Muscle layer of duodenum (tissue), 2 donors: ENCODE measurements around the gene RGS8.
"Not testable (repeated sequence)": the region's sequence is repeated elsewhere in the genome, so short reads cannot be mapped to it uniquely, and the experiment has no call there.

ENCODE experiments used
- H3K27ac ChIP-seq: one replicate; pipeline ENCODE4 v1.7.0; 2013; ENCODE audit warnings: mild to moderate bottlenecking, low read length
- H3K27me3 ChIP-seq: one replicate; pipeline ENCODE4 v1.7.0; 2013; ENCODE audit warnings: low read depth, mild to moderate bottlenecking, control low read depth, low read length
- H3K36me3 ChIP-seq, 2 donors: one replicate each; pipeline ENCODE4 v1.7.0; 2013; ENCODE audit warnings: low read length in 2 of 2, control low read depth in 1 of 2, mild to moderate bottlenecking in 1 of 2; ENCODE audit not compliant: insufficient read depth in 2 of 2, control insufficient read depth in 1 of 2
- H3K4me1 ChIP-seq, 2 donors: one replicate each; pipeline ENCODE4 v1.7.0; 2013; ENCODE audit warnings: low read length in 2 of 2, mild to moderate bottlenecking in 2 of 2, control low read depth in 1 of 2, moderate library complexity in 1 of 2; ENCODE audit not compliant: insufficient read depth in 2 of 2, control insufficient read depth in 1 of 2
- H3K4me3 ChIP-seq, 2 donors: one replicate each; pipeline ENCODE4 v1.7.0; 2013; ENCODE audit warnings: low read length in 2 of 2, low read depth in 1 of 2, mild to moderate bottlenecking in 1 of 2
- H3K9me3 ChIP-seq, 2 donors: one replicate each; pipeline ENCODE4 v1.7.0; 2013; ENCODE audit warnings: low read length in 2 of 2, control low read depth in 1 of 2, mild to moderate bottlenecking in 1 of 2; ENCODE audit not compliant: control insufficient read depth in 1 of 2
- donor health status: healthy.

The RGS8 gene

GRCh38 chr1:182700351-182700709 lies 15.9 kb upstream of the RGS8 start:
- H3K4me3 ChIP-seq, result no peak overlapping the region
- H3K9me3 ChIP-seq, result no peaks in the 10 kb centered on the region
- no peak overlapping the region for H3K27ac ChIP-seq
- H3K4me1 ChIP-seq, result peaks cover 0 to 10% of the 10 kb centered on the region in 2 donors
- no peaks in the 10 kb centered on the region for H3K36me3 ChIP-seq
- no peaks in the 10 kb centered on the region for H3K27me3 ChIP-seq

GRCh38 chr1:182699393-182700350 lies 15.3 kb upstream of the RGS8 start:
- Histone ChIP-seq H3K9me3 (no peaks in the 10 kb centered on the region), H3K4me1 (peaks cover 0 to 10% of the 10 kb centered on the region in 2 donors), H3K36me3 (no peaks in the 10 kb centered on the region), H3K27ac (no peak overlapping the region), H3K4me3 (no peak overlapping the region), H3K27me3 (no peaks in the 10 kb centered on the region)

- Histone ChIP-seq H3K4me1 (peaks cover 0 to 10% of the 10 kb centered on the region in 2 donors), H3K27ac (no peak overlapping the region), H3K36me3 (no peaks in the 10 kb centered on the region), H3K9me3 (no peaks in the 10 kb centered on the region), H3K4me3 (no peak overlapping the region), H3K27me3 (no peaks in the 10 kb centered on the region)
These were observed 14.6 kb upstream of the RGS8 start for GRCh38 chr1:182698971-182699370.

- H3K4me1 ChIP-seq, H3K27ac ChIP-seq, H3K27me3 ChIP-seq, H3K9me3 ChIP-seq, H3K36me3 ChIP-seq, H3K4me3 ChIP-seq: not testable (repeated sequence)
These were observed 8.8 kb upstream of the RGS8 start for GRCh38 chr1:182693139-182693538.

- H3K36me3 ChIP-seq, result no peaks in the 10 kb centered on the region
- no peak overlapping the region for H3K27ac ChIP-seq
- no peaks in the 10 kb centered on the region for H3K27me3 ChIP-seq
- H3K9me3 ChIP-seq, result no peaks in the 10 kb centered on the region
- no peak overlapping the region for H3K4me3 ChIP-seq
- H3K4me1 ChIP-seq, result no peaks in the 10 kb centered on the region
These were observed 6.6 kb upstream of the RGS8 start for GRCh38 chr1:182690886-182691443.

GRCh38 chr1:182688436-182689205 lies 4.2 kb upstream of the RGS8 start:
- Histone ChIP-seq H3K9me3 (no peaks in the 10 kb centered on the region), H3K4me3 (no peak overlapping the region), H3K4me1 (no peaks in the 10 kb centered on the region), H3K27me3 (no peaks in the 10 kb centered on the region), H3K27ac (no peak overlapping the region), H3K36me3 (no peaks in the 10 kb centered on the region)

- H3K4me1 ChIP-seq, result no peaks in the 10 kb centered on the region
- H3K36me3 ChIP-seq, result no peaks in the 10 kb centered on the region
- H3K9me3 ChIP-seq, result no peaks in the 10 kb centered on the region
- H3K27ac ChIP-seq, result no peak overlapping the region
- no peaks in the 10 kb centered on the region for H3K27me3 ChIP-seq
- no peak overlapping the region for H3K4me3 ChIP-seq
These were observed 3.0 kb upstream of the RGS8 start for GRCh38 chr1:182687361-182687760.

- Histone ChIP-seq H3K27me3 (no peaks in the 10 kb centered on the region), H3K4me3 (no peak overlapping the region), H3K9me3 (no peaks in the 10 kb centered on the region), H3K4me1 (no peaks in the 10 kb centered on the region), H3K27ac (no peak overlapping the region), H3K36me3 (no peaks in the 10 kb centered on the region)
These were observed 2.1 kb upstream of the RGS8 start for GRCh38 chr1:182686446-182686845.

- Histone ChIP-seq H3K36me3 (no peaks in the 10 kb centered on the region), H3K4me1 (no peaks in the 10 kb centered on the region), H3K4me3 (no peak overlapping the region), H3K27me3 (no peaks in the 10 kb centered on the region), H3K27ac (no peak overlapping the region), H3K9me3 (no peaks in the 10 kb centered on the region)
These were observed 828 bp upstream of the RGS8 start for GRCh38 chr1:182685215-182685614.

- Histone ChIP-seq H3K27ac (no peak overlapping the region), H3K4me3 (no peak overlapping the region), H3K4me1 (no peaks in the 10 kb centered on the region), H3K9me3 (no peaks in the 10 kb centered on the region), H3K27me3 (no peaks in the 10 kb centered on the region), H3K36me3 (no peaks in the 10 kb centered on the region)
These were observed 1.4 kb downstream of the RGS8 start for GRCh38 chr1:182682898-182683501.

- Histone ChIP-seq H3K4me1 (no peaks in the 10 kb centered on the region), H3K27ac (no peak overlapping the region), H3K27me3 (no peaks in the 10 kb centered on the region), H3K36me3 (no peaks in the 10 kb centered on the region), H3K4me3 (no peak overlapping the region), H3K9me3 (no peaks in the 10 kb centered on the region)
These were observed 2.0 kb downstream of the RGS8 start for GRCh38 chr1:182682406-182682805.
